Measurements from ENCODE around the gene FCN1.

FCN1 gene

DNA sequence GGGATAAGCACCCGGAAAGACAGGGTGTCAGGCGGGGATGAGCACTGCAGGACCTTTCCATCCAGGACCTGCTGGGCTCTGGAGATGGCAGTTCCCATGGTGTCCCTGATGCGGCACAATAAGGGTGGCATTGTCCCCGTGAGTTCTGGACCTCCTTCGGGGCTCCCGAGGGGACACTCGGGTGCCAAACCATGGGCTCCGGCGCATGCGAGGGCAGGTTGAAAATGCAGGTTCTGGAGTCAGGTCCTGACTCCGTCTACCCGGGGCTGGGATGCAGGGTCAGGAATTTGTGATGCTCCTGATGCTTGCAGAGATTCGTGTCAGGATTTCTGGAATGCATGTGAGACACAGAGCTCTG, 36.4 kb downstream of the FCN1 start:
- no peaks in the 10 kb centered on the region for H3K9me3 ChIP-seq (replicated peaks in 1 of 2; ENCODE audit: control insufficient read depth in 2 of 2, insufficient read depth in 1 of 2, low read depth in 1 of 2, low read length in 2 of 2)
- H3K18ac ChIP-seq (ENCODE audit: low read length), result no peak overlapping the region
- no peak overlapping the region for H3K14ac ChIP-seq (ENCODE audit: low read length)
- no peak overlapping the region for H2BK12ac ChIP-seq (ENCODE audit: low read length)
- H3K27me3 ChIP-seq (ENCODE audit: control insufficient read depth in 3 of 3, insufficient read depth in 3 of 3, low read depth in 1 of 3, low read length in 3 of 3), result no peaks in the 10 kb centered on the region
- DNase-seq (ENCODE audit: low spot score), result no peak
- H4K8ac ChIP-seq (ENCODE audit: low read depth, low read length), result no peak overlapping the region
- WGBS, 2 donors (ENCODE audit: extremely low coverage in 2 of 2, insufficient read length in 2 of 2, insufficient replicate concordance in 1 of 2), result no CpG with 5 or more reads among the region's 13 CpGs
- H2BK5ac ChIP-seq (ENCODE audit: low read length), result no peak overlapping the region
- H2AFZ ChIP-seq (ENCODE audit: low read length), result no peak overlapping the region
- no peaks in the 10 kb centered on the region for H3K4me1 ChIP-seq (ENCODE audit: control insufficient read depth in 2 of 2, insufficient read depth in 1 of 2, low read depth in 1 of 2, low read length in 2 of 2)
- H3K27ac ChIP-seq (replicated peaks; ENCODE audit: low read length), result no peak overlapping the region
- H3K36me3 ChIP-seq (replicated peaks in 1 of 2; ENCODE audit: control insufficient read depth in 2 of 2, insufficient read depth in 2 of 2, low read length in 2 of 2), result no peaks in the 10 kb centered on the region
- no peak overlapping the region for H3K4me3 ChIP-seq (ENCODE audit: low read length in 2 of 2)
- H3K9ac ChIP-seq (ENCODE audit: low read depth, low read length, poor library complexity), result no peak overlapping the region
- H3K4ac ChIP-seq (ENCODE audit: low read length), result no peak overlapping the region
- no peak overlapping the region for H2BK120ac ChIP-seq (ENCODE audit: low read depth, low read length)
- H2AK5ac ChIP-seq (ENCODE audit: low read depth, low read length), result no peak overlapping the region
- H3K4me2 ChIP-seq (ENCODE audit: insufficient read depth, low read length, poor library complexity, severe bottlenecking), result no peak overlapping the region
- H4K91ac ChIP-seq (ENCODE audit: low read depth, low read length, poor library complexity), result no peak overlapping the region
- no peaks in the 10 kb centered on the region for H3K79me1 ChIP-seq (ENCODE audit: low read depth, low read length)
- no peak overlapping the region for H3K23ac ChIP-seq (ENCODE audit: low read depth, low read length, poor library complexity)
- H2BK15ac ChIP-seq (ENCODE audit: low read length), result no peak overlapping the region

DNA sequence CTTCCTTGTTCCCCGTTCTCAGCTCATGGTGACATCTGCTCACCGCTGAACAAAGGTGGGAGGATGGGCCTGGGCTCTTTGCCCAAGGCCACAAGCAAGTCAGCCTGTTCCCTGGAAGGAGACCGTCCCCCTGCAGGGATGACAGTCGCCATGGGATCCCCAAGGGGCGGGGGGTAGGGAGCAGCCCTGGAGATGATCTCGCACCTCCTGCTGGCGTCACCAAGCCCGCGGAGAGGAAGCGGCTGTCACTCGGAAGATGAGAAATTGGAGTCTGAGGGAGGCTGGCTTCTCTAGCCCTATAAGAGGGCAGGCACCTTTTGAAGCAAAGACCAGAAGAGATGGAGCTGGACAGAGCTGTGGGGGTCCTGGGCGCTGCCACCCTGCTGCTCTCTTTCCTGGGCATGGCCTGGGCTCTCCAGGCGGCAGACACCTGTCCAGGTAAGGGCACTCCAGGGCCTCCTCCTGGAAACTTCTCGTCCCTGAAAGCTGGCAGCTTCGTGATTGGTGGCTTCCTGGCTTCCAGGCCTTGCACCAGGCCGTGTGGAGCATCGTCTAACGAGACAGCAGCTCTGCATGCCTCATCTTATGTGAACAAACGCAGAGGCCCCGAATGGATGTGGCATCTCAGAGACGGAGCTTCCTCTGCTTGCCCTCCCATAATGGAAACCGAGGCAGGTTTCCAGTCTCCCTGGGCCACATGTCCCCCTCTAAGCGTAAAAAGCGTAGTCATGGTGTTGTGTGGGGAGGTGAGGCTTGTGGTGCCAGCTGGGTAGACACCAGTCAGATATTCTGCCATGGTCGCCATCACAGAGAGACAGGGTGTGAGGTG, 37.0 kb downstream of the FCN1 start, which contains the start of gene FCN2:
TSS of gene FCN2 (plus strand) at position 327 of the 829 bp plus-strand sequence. CDS start at position 339, 12 bp downstream.
- Histone ChIP-seq H2BK12ac (ENCODE audit: low read length) (no peak within 1 kb of the TSS), H3K27me3 (ENCODE audit: control insufficient read depth in 3 of 3, insufficient read depth in 3 of 3, low read depth in 1 of 3, low read length in 3 of 3) (no peaks in the 10 kb centered on the region), H2AFZ (ENCODE audit: low read length) (no peak within 1 kb of the TSS), H2AK5ac (ENCODE audit: low read depth, low read length) (no peak within 1 kb of the TSS), H3K23ac (ENCODE audit: low read depth, low read length, poor library complexity) (no peak within 1 kb of the TSS), H3K36me3 (replicated peaks in 1 of 2; ENCODE audit: control insufficient read depth in 2 of 2, insufficient read depth in 2 of 2, low read length in 2 of 2) (no peaks in the 10 kb centered on the region), H2BK5ac (ENCODE audit: low read length) (no peak within 1 kb of the TSS), H3K27ac (replicated peaks; ENCODE audit: low read length) (no peak within 1 kb of the TSS), H3K9ac (ENCODE audit: low read depth, low read length, poor library complexity) (no peak within 1 kb of the TSS), H4K8ac (ENCODE audit: low read depth, low read length) (no peak within 1 kb of the TSS), H3K79me1 (ENCODE audit: low read depth, low read length) (no peaks in the 10 kb centered on the region), H3K4me1 (ENCODE audit: control insufficient read depth in 2 of 2, insufficient read depth in 1 of 2, low read depth in 1 of 2, low read length in 2 of 2) (no peaks in the 10 kb centered on the region), H2BK15ac (ENCODE audit: low read length) (no peak within 1 kb of the TSS), H3K18ac (ENCODE audit: low read length) (peak within 1 kb of the TSS; percentile 2), H2BK120ac (ENCODE audit: low read depth, low read length) (no peak within 1 kb of the TSS), H4K91ac (ENCODE audit: low read depth, low read length, poor library complexity) (no peak within 1 kb of the TSS), H3K4ac (ENCODE audit: low read length) (no peak within 1 kb of the TSS), H3K4me3 (ENCODE audit: low read length in 2 of 2) (no peak within 1 kb of the TSS), H3K4me2 (ENCODE audit: insufficient read depth, low read length, poor library complexity, severe bottlenecking) (no peak within 1 kb of the TSS), H3K9me3 (replicated peaks in 1 of 2; ENCODE audit: control insufficient read depth in 2 of 2, insufficient read depth in 1 of 2, low read depth in 1 of 2, low read length in 2 of 2) (no peaks in the 10 kb centered on the region), H3K14ac (ENCODE audit: low read length) (no peak within 1 kb of the TSS)
- no peak for DNase-seq (ENCODE audit: low spot score)
- no CpG with 5 or more reads among the region's 25 CpGs for WGBS, 2 donors (ENCODE audit: extremely low coverage in 2 of 2, insufficient read length in 2 of 2, insufficient replicate concordance in 1 of 2)

- no peak overlapping the region for H3K27ac ChIP-seq (replicated peaks; ENCODE audit: low read length)
These were observed 37.8 kb downstream of the FCN1 start for GRCh38 chr9:134879664-134880483.

DNA sequence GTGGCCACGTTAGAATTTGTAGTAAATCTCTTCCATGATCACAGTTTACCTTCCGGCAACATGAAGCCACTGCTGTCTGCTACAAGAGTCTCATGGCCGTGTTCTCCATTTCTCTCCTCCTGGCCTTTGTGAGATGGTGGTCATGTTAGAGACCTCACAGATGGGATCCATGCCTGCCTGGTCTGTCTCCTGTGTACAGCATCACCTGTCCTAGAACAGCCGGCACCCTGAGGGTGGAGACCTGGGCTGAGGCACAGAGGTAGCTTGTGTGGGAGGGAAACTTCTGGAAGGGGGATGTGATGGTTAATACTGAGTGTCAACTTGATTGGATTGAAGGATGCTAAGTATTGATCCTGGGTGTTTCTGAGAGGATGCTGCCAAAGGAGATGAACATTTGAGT, 40.2 kb downstream of the FCN1 start:
- Histone ChIP-seq H3K27me3 (ENCODE audit: control insufficient read depth in 3 of 3, insufficient read depth in 3 of 3, low read depth in 1 of 3, low read length in 3 of 3) (no peaks in the 10 kb centered on the region), H3K27ac (replicated peaks; ENCODE audit: low read length) (no peak overlapping the region), H2BK15ac (ENCODE audit: low read length) (no peak overlapping the region), H2AFZ (ENCODE audit: low read length) (no peak overlapping the region), H3K36me3 (replicated peaks in 1 of 2; ENCODE audit: control insufficient read depth in 2 of 2, insufficient read depth in 2 of 2, low read length in 2 of 2) (no peaks in the 10 kb centered on the region), H3K4me3 (ENCODE audit: low read length in 2 of 2) (no peak overlapping the region), H2AK5ac (ENCODE audit: low read depth, low read length) (no peak overlapping the region), H3K23ac (ENCODE audit: low read depth, low read length, poor library complexity) (no peak overlapping the region), H2BK12ac (ENCODE audit: low read length) (no peak overlapping the region), H3K14ac (ENCODE audit: low read length) (peak overlapping the region; percentile 72), H3K18ac (ENCODE audit: low read length) (peak overlapping the region; percentile 23), H2BK5ac (ENCODE audit: low read length) (no peak overlapping the region), H4K8ac (ENCODE audit: low read depth, low read length) (no peak overlapping the region), H3K9ac (ENCODE audit: low read depth, low read length, poor library complexity) (no peak overlapping the region), H3K4ac (ENCODE audit: low read length) (no peak overlapping the region), H3K9me3 (replicated peaks in 1 of 2; ENCODE audit: control insufficient read depth in 2 of 2, insufficient read depth in 1 of 2, low read depth in 1 of 2, low read length in 2 of 2) (no peaks in the 10 kb centered on the region), H3K4me2 (ENCODE audit: insufficient read depth, low read length, poor library complexity, severe bottlenecking) (no peak overlapping the region), H3K79me1 (ENCODE audit: low read depth, low read length) (no peaks in the 10 kb centered on the region), H2BK120ac (ENCODE audit: low read depth, low read length) (no peak overlapping the region), H4K91ac (ENCODE audit: low read depth, low read length, poor library complexity) (no peak overlapping the region), H3K4me1 (ENCODE audit: control insufficient read depth in 2 of 2, insufficient read depth in 1 of 2, low read depth in 1 of 2, low read length in 2 of 2) (no peaks in the 10 kb centered on the region)
- no peak for DNase-seq (ENCODE audit: low spot score)
- no CpG with 5 or more reads among the region's 4 CpGs for WGBS, 2 donors (ENCODE audit: extremely low coverage in 2 of 2, insufficient read length in 2 of 2, insufficient replicate concordance in 1 of 2)

More at GRCh38 chr9:134879664-134880483, 37.8 kb downstream of the FCN1 start:
- Histone ChIP-seq H2BK12ac (ENCODE audit: low read length) (no peak overlapping the region), H2BK120ac (ENCODE audit: low read depth, low read length) (no peak overlapping the region), H3K9ac (ENCODE audit: low read depth, low read length, poor library complexity) (no peak overlapping the region), H3K4me3 (ENCODE audit: low read length in 2 of 2) (no peak overlapping the region), H3K27me3 (ENCODE audit: control insufficient read depth in 3 of 3, insufficient read depth in 3 of 3, low read depth in 1 of 3, low read length in 3 of 3) (no peaks in the 10 kb centered on the region), H3K4me2 (ENCODE audit: insufficient read depth, low read length, poor library complexity, severe bottlenecking) (no peak overlapping the region), H2BK15ac (ENCODE audit: low read length) (no peak overlapping the region), H2BK5ac (ENCODE audit: low read length) (no peak overlapping the region), H2AFZ (ENCODE audit: low read length) (no peak overlapping the region), H2AK5ac (ENCODE audit: low read depth, low read length) (no peak overlapping the region), H3K23ac (ENCODE audit: low read depth, low read length, poor library complexity) (no peak overlapping the region), H3K36me3 (replicated peaks in 1 of 2; ENCODE audit: control insufficient read depth in 2 of 2, insufficient read depth in 2 of 2, low read length in 2 of 2) (no peaks in the 10 kb centered on the region), H4K8ac (ENCODE audit: low read depth, low read length) (no peak overlapping the region), H3K79me1 (ENCODE audit: low read depth, low read length) (no peaks in the 10 kb centered on the region), H3K9me3 (replicated peaks in 1 of 2; ENCODE audit: control insufficient read depth in 2 of 2, insufficient read depth in 1 of 2, low read depth in 1 of 2, low read length in 2 of 2) (no peaks in the 10 kb centered on the region), H3K18ac (ENCODE audit: low read length) (peak overlapping the region; percentile 2), H4K91ac (ENCODE audit: low read depth, low read length, poor library complexity) (no peak overlapping the region), H3K4ac (ENCODE audit: low read length) (no peak overlapping the region), H3K4me1 (ENCODE audit: control insufficient read depth in 2 of 2, insufficient read depth in 1 of 2, low read depth in 1 of 2, low read length in 2 of 2) (no peaks in the 10 kb centered on the region), H3K14ac (ENCODE audit: low read length) (no peak overlapping the region)
- WGBS, 2 donors (ENCODE audit: extremely low coverage in 2 of 2, insufficient read length in 2 of 2, insufficient replicate concordance in 1 of 2), result no CpG with 5 or more reads among the region's 13 CpGs
- DNase-seq (ENCODE audit: low spot score), result no peak

Measured in neuronal stem cell (in vitro differentiated cells).